Urinary bladder (tissue), 4 donors: ENCODE measurements around the gene CEBPE. TPM values are rescaled to one million over a fixed set of nuclear protein-coding genes. Genes with fewer than 3 reads are reported as not detected.

Experiments used
- DNase-seq: peaks from one replicate; pipeline ENCODE4 v3.0.0-alpha.2; 2015; ENCODE audit errors: extremely low spot score
- H3K27ac ChIP-seq: one replicate; pipeline ENCODE4 v1.5.1; 2013; ENCODE audit warnings: low read depth, mild to moderate bottlenecking, moderate library complexity
- H3K36me3 ChIP-seq: one replicate; pipeline ENCODE4 v1.6.1; 2013; ENCODE audit warnings: mild to moderate bottlenecking, moderate library complexity; ENCODE audit not compliant: insufficient read depth
- H3K4me1 ChIP-seq: one replicate; pipeline ENCODE4 v1.6.1; 2013; ENCODE audit warnings: mild to moderate bottlenecking, moderate library complexity; ENCODE audit not compliant: insufficient read depth
- H3K4me3 ChIP-seq: one replicate; pipeline ENCODE4 v1.5.1; 2013; ENCODE audit warnings: low read depth, low read length
- WGBS: extraction: QIAGEN DNeasy Blood & Tissue Kit; methylation state at CpG from one replicate; pipeline ENCODE4 v1.1.7; 2013; 5-methylcytosine and 5-hydroxymethylcytosine counted together
- polyA plus RNA-seq: library from polyadenylated mRNA; stranded (reverse); fragments of 200-250 nt; gene quantifications from one replicate; pipeline ENCODE4 v1.2.3, GENCODE V29; 2013
- total RNA-seq: library from RNA; depleted of rRNA; stranded (reverse); fragments of >200 nt; gene quantifications from one replicate; pipeline ENCODE4 v1.2.3, GENCODE V29; 2014
- donor health status: healthy with polysubstance abuse.
- donor health status: healthy.

Gene CEBPE
- total and polyA plus RNA-seq, 2 donors: 0.06 TPM; not detected in 1

GRCh38 chr14:23086565-23086964 lies 32.5 kb downstream of the CEBPE start:
- no peak for DNase-seq
- Histone ChIP-seq H3K4me3 (no peak overlapping the region), H3K27ac (no peak overlapping the region), H3K4me1 (no peaks in the 10 kb centered on the region), H3K36me3 (peaks cover 13% of the 10 kb centered on the region)
- WGBS: 79% methylated on average over 1 of the region's 1 CpG

- no peak for DNase-seq
- no peak overlapping the region for H3K4me3 ChIP-seq
- H3K36me3 ChIP-seq: peaks cover 17% of the 10 kb centered on the region
- WGBS: 70% methylated on average over 3 of the region's 3 CpGs
- H3K4me1 ChIP-seq: no peaks in the 10 kb centered on the region
- no peak overlapping the region for H3K27ac ChIP-seq
These were observed 33.6 kb downstream of the CEBPE start for GRCh38 chr14:23085458-23085857.

- no peaks in the 10 kb centered on the region for H3K4me1 ChIP-seq
- 75% methylated on average over 1 of the region's 1 CpG for WGBS
- H3K27ac ChIP-seq: no peak overlapping the region
- peaks cover 15% of the 10 kb centered on the region for H3K36me3 ChIP-seq
- DNase-seq: no peak
- no peak overlapping the region for H3K4me3 ChIP-seq
These were observed 38.6 kb downstream of the CEBPE start for GRCh38 chr14:23080474-23080873.

- no peaks in the 10 kb centered on the region for H3K4me1 ChIP-seq
- H3K27ac ChIP-seq: peak overlapping the region; percentile 18
- no peak for DNase-seq
- H3K36me3 ChIP-seq: peaks cover 11% of the 10 kb centered on the region
- H3K4me3 ChIP-seq: no peak overlapping the region
- 82% methylated on average over 2 of the region's 2 CpGs for WGBS
These were observed 39.3 kb downstream of the CEBPE start for GRCh38 chr14:23079716-23080115.

DNA sequence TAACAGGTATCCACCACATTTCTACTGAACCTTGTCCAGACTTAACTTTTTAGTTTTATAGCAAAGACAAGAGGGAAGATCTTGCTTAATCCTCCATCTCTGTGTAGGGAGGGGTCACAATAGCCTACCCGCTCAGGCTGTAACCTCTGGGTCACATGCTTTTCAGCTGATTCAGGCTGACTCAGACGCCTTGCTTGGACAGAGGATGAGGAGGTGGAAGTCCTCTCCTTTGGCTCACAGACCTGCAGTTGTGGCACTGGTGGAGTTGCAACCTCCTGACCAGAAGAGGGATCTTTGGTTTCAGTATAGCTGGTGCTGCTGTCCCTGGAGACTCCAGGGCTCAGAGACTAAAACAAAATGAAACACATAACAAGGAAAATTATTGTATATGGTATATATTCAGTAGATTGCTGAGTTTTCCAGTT lies 40.4 kb downstream of the CEBPE start:
- no peak for DNase-seq
- WGBS: 18% methylated on average over 2 of the region's 2 CpGs
- no peak overlapping the region for H3K27ac ChIP-seq

DNA sequence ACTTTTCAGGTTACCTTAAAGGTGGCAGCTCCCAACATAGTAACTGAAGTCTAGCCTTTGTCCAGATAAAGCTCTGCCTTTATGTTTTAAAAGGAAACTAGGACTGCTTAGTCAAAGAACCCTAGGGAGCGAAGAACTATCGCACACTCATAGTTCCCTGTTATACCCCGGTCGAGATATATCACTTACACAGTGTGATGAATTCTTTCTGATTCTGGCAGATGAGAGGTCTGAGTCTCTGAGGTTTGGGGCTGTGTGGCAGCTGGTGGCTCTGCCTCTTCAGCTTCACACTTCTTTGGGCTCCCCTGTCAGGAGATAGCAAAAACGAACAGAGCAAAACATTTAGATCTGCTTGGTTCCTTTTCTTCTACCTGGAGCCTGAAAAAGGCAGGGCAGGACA lies 41.1 kb downstream of the CEBPE start:
- no peak for DNase-seq
- Histone ChIP-seq H3K4me1 (no peaks in the 10 kb centered on the region), H3K27ac (no peak overlapping the region), H3K36me3 (peaks cover 11% of the 10 kb centered on the region), H3K4me3 (no peak overlapping the region)
- 89% methylated on average over 5 of the region's 5 CpGs for WGBS

More for the DNA sequence above, 40.4 kb downstream of the CEBPE start:
- Histone ChIP-seq H3K4me1 (no peaks in the 10 kb centered on the region), H3K4me3 (no peak overlapping the region), H3K36me3 (peaks cover 11% of the 10 kb centered on the region)

GRCh38 chr14:23076785-23077408 lies 42.2 kb downstream of the CEBPE start:
- WGBS: 67% methylated on average over 5 of the region's 5 CpGs
- DNase-seq: no peak
- H3K36me3 ChIP-seq: peaks cover 11% of the 10 kb centered on the region
- no peaks in the 10 kb centered on the region for H3K4me1 ChIP-seq
- no peak overlapping the region for H3K4me3 ChIP-seq
- no peak overlapping the region for H3K27ac ChIP-seq

DNA sequence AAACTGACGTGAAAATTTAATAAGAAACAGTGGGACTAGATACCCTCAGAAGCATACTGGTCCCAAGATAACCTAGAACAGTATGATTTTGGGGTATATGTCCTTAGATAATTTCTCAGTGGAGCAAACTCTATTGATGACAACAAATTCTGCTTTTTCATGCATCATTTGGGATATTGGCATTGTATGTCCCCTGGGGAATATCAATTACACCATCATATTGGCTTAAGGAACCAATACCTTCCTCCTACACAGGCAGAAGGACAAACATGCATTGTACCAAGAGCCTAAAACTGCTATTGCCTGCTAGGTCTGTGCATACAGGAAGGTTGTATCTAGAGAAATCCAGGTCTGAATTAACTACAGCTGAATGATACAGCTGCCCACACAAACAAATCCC lies 44.1 kb downstream of the CEBPE start:
- no peak overlapping the region for H3K4me3 ChIP-seq
- no peaks in the 10 kb centered on the region for H3K4me1 ChIP-seq
- WGBS: 93% methylated on average over 1 of the region's 1 CpG
- H3K36me3 ChIP-seq: peaks cover 8% of the 10 kb centered on the region
- no peak for DNase-seq
- no peak overlapping the region for H3K27ac ChIP-seq

DNA sequence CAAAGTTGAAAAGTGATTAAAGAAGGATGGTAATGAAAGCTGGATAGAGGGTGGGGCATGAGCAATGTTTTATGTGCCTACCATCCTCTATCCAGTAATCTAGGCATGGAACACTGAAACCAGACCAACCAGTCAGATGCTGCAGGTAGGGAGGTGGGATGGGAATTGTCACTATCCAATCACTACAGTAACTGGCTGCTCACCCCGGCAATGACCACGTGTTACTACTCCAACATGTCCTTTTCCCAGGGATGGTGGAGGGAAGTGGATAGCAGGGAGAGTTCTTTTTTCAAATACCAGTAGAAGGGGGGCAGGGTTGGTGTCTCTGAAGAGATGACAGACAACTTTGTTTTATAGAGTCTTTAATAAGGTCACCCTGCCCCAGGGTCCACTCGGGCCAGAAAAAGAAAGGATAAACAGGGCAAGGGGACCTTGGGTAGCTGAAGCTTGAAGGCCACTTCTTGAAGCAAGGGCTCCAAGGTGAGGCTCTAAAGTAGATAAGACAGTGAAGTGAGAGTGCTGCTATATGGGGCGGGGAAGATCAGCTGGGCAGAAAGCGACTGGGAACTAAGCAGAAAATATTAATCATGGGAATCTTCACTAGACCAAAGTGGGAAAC lies 47.0 kb downstream of the CEBPE start:
- Histone ChIP-seq H3K27ac (peak overlapping the region; percentile 76), H3K4me1 (no peaks in the 10 kb centered on the region), H3K36me3 (peaks cover 6% of the 10 kb centered on the region), H3K4me3 (peak overlapping the region; percentile 52)
- 34% methylated on average over 5 of the region's 5 CpGs for WGBS
- no peak for DNase-seq

- 1% methylated on average over 14 of the region's 14 CpGs for WGBS
- peak overlapping the region; percentile 82 for H3K27ac ChIP-seq
- peak; percentile 87 for DNase-seq
- H3K4me3 ChIP-seq: peak overlapping the region; percentile 52
- H3K4me1 ChIP-seq: no peaks in the 10 kb centered on the region
- H3K36me3 ChIP-seq: peaks cover 5% of the 10 kb centered on the region
These were observed 47.7 kb downstream of the CEBPE start for GRCh38 chr14:23071244-23071920.

GRCh38 chr14:23070262-23071129 lies 48.6 kb downstream of the CEBPE start:
- H3K4me1 ChIP-seq: no peaks in the 10 kb centered on the region
- 10% methylated on average over 10 of the region's 10 CpGs for WGBS
- H3K27ac ChIP-seq: no peak overlapping the region
- peak overlapping the region; percentile 52 for H3K4me3 ChIP-seq
- peaks cover 5% of the 10 kb centered on the region for H3K36me3 ChIP-seq
- no peak for DNase-seq

DNA sequence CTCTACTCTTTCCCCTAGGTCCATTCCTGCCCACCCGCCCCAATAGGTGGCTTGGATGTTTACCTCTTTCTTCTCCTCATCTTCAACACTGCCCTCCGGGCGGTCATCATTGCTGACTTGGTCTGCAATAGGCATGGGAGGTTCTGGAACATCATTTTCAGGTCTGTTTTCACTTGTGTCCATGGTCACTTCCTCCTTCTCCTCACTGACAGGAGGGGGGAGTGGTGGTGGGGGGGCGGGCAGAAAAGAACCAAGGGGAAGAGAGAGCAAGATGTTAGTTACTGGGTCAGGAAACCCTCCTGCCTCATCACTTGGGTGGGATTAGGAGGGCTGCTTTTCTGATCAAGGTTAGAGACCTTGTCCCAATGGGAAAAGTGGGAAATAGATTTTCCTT lies 49.6 kb downstream of the CEBPE start:
- H3K4me1 ChIP-seq: no peaks in the 10 kb centered on the region

DNA sequence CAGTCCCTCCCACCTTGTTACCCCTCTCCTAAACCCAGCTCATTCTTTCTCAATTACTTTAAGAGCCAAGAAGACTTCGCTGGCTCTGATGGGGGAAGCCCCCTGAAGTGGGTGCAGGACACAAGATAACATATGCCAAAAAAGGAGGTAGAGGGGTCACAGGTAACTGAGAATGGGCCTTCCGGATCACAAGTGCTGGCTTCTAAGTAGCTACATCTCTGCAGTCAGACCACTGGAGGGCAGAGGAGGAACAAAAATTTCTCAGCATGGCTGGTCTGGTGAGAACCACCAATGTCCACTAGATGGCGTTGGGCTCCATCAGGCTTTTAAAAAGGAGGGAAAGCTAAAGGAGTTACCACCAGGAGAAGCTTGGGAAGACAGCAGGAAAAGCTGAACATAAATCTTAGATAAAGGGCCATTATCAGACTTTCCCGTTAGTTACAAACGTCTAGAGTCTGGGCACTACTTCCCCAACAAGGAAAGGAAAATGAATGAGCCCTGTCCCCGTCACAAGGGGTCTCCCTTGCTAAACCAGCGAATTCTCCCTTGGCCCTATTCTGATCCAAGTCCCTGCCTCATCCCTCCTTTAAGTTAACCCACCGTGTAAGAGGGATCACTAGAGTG lies 50.2 kb downstream of the CEBPE start:
- 26% methylated on average over 8 of the region's 8 CpGs for whole genome bisulfite sequencing
- H3K4me1 ChIP-seq: no peaks in the 10 kb centered on the region
- peaks cover 5% of the 10 kb centered on the region for H3K36me3 ChIP-seq
- H3K27ac ChIP-seq: no peak overlapping the region
- no peak overlapping the region for H3K4me3 ChIP-seq
- DNase-seq: peak; percentile 77

More for the DNA sequence above, 49.6 kb downstream of the CEBPE start:
- Histone ChIP-seq H3K4me3 (no peak overlapping the region), H3K27ac (no peak overlapping the region), H3K36me3 (peaks cover 5% of the 10 kb centered on the region)
- 88% methylated on average over 4 of the region's 4 CpGs for WGBS
- no peak for DNase-seq
